IMR-90 (cell line): ENCODE results near the gene ZNF579. TPM values are rescaled to one million over a fixed set of nuclear protein-coding genes. Genes with fewer than 3 reads are reported as not detected.

Source experiments
- ATAC-seq: fragments of 200-7000 bp; cut with Tn5 transposase; 2 replicates; pipeline ENCODE4 v1.9.1; 2020; ENCODE audit warnings: low read depth, mild to moderate bottlenecking, moderate library complexity
- BruUV-seq: library from RNA; stranded (reverse); fragments of 400-500 nt; replicated peaks from 2 replicates; lab custom pipeline; 2021; lab: Mats Ljungman, UMichigan
- CTCF ChIA-PET: fragments of 300-600 bp; formaldehyde crosslinking; extraction: SDS; loops from one replicate; lab custom pipeline; 2021; ENCODE audit warnings: antibody characterized with exemption; lab: Yijun Ruan, JAX
- POLR2A ChIA-PET: fragments of 300-600 bp; sonication (Branson Sonifier 250); formaldehyde crosslinking; loops from one replicate; lab custom pipeline; 2022; ENCODE audit warnings: antibody characterized with exemption; ENCODE audit not compliant: unreplicated experiment; lab: Charles Lee
- DNase-seq: peaks from one replicate; pipeline ENCODE4 v3.0.0; 2013
- H2AFZ ChIP-seq: replicated peaks from 2 replicates; pipeline ENCODE3; 2013; ENCODE audit warnings: low read length, mild to moderate bottlenecking; ENCODE audit not compliant: poor library complexity
- H2AK5ac ChIP-seq: 2 replicates; pipeline ENCODE4 v1.6.1; 2013; ENCODE audit warnings: low read depth, low read length, inconsistent platforms
- H2AK9ac ChIP-seq: replicated peaks from 2 replicates; pipeline ENCODE3; 2013; ENCODE audit warnings: mild to moderate bottlenecking, low read depth, low read length, moderate library complexity; ENCODE audit not compliant: poor library complexity
- H2BK120ac ChIP-seq: 2 replicates; pipeline ENCODE4 v1.6.1; 2013; ENCODE audit warnings: low read depth, low read length, inconsistent platforms
- H2BK15ac ChIP-seq: 3 replicates; pipeline ENCODE4 v1.6.1; 2013; ENCODE audit warnings: low read depth, low read length, inconsistent platforms
- H2BK20ac ChIP-seq: 2 replicates; pipeline ENCODE4 v1.6.1; 2013; ENCODE audit warnings: low read depth, mild to moderate bottlenecking, inconsistent platforms, low read length, moderate library complexity
- H2BK5ac ChIP-seq: 2 replicates; pipeline ENCODE4 v1.6.1; 2013; ENCODE audit warnings: mild to moderate bottlenecking, low read depth, low read length, inconsistent platforms; ENCODE audit not compliant: poor library complexity, severe bottlenecking
- H3K14ac ChIP-seq: replicated peaks from 2 replicates; pipeline ENCODE4 v1.6.1; 2013; ENCODE audit warnings: low read depth, low read length, inconsistent platforms
- H3K18ac ChIP-seq: 2 replicates; pipeline ENCODE4 v1.6.1; 2013; ENCODE audit warnings: low read depth, low read length, control low read depth
- H3K23ac ChIP-seq: 2 replicates; pipeline ENCODE4 v1.6.1; 2013; ENCODE audit warnings: low read depth, low read length, inconsistent platforms
- H3K27ac ChIP-seq: 2 replicates; pipeline ENCODE4 v1.5.1; 2013; ENCODE audit warnings: mild to moderate bottlenecking, control low read depth, low read length; ENCODE audit not compliant: insufficient read depth
- H3K27me3 ChIP-seq: 2 replicates; pipeline ENCODE4 v1.6.1; 2013; ENCODE audit warnings: low read length; ENCODE audit not compliant: control insufficient read depth, insufficient read depth
- H3K36me3 ChIP-seq: 2 replicates; pipeline ENCODE4 v1.6.1; 2013; ENCODE audit warnings: low read length, mixed read lengths; ENCODE audit not compliant: control insufficient read depth, insufficient read depth
- H3K4ac ChIP-seq: 2 replicates; pipeline ENCODE4 v1.6.1; 2013; ENCODE audit warnings: low read depth, low read length, inconsistent platforms
- H3K4me1 ChIP-seq: 2 replicates; pipeline ENCODE4 v1.6.1; 2013; ENCODE audit warnings: low read length, mixed read lengths; ENCODE audit not compliant: control insufficient read depth, insufficient read depth
- H3K4me2 ChIP-seq: 2 replicates; pipeline ENCODE4 v1.6.1; 2013; ENCODE audit warnings: low read depth, mild to moderate bottlenecking, control low read depth, low read length, moderate library complexity
- H3K4me3 ChIP-seq: 2 replicates; pipeline ENCODE4 v1.5.1; 2013; ENCODE audit warnings: low read depth, mild to moderate bottlenecking, control low read depth, low read length, moderate library complexity; ENCODE audit not compliant: insufficient read depth
- H3K56ac ChIP-seq: 2 replicates; pipeline ENCODE4 v1.6.1; 2013; ENCODE audit warnings: low read length, inconsistent platforms; ENCODE audit not compliant: insufficient read depth; ENCODE audit errors: extremely low read depth
- H3K79me1 ChIP-seq, 2 experiments: 2 replicates each; pipeline ENCODE4 v1.6.1; 2013; ENCODE audit warnings: low read length in 2 of 2, inconsistent platforms in 1 of 2, low read depth in 1 of 2
- H3K9ac ChIP-seq: 2 replicates; pipeline ENCODE4 v1.6.1; 2013; ENCODE audit warnings: low read depth, low read length, control low read depth
- H3K9me1 ChIP-seq: 2 replicates; pipeline ENCODE4 v1.6.1; 2013; ENCODE audit warnings: low read length, inconsistent platforms; ENCODE audit not compliant: insufficient read depth
- H3K9me3 ChIP-seq: 2 replicates; pipeline ENCODE4 v1.6.1; 2013; ENCODE audit warnings: low read length; ENCODE audit not compliant: control insufficient read depth, insufficient read depth
- H4K20me1 ChIP-seq: 2 replicates; pipeline ENCODE4 v1.6.1; 2013; ENCODE audit warnings: low read length, inconsistent platforms; ENCODE audit not compliant: insufficient read depth
- H4K5ac ChIP-seq: 2 replicates; pipeline ENCODE4 v1.6.1; 2013; ENCODE audit warnings: mild to moderate bottlenecking, low read depth, low read length, control low read depth
- H4K8ac ChIP-seq, 2 experiments: 2 replicates each; pipeline ENCODE4 v1.6.1; 2013; ENCODE audit warnings: low read depth in 2 of 2, low read length in 2 of 2, control low read depth in 1 of 2, inconsistent platforms in 1 of 2
- H4K91ac ChIP-seq: 2 replicates; pipeline ENCODE4 v1.6.1; 2013; ENCODE audit warnings: low read depth, low read length, inconsistent platforms; ENCODE audit not compliant: insufficient read depth
- CEBPB ChIP-seq: IDR thresholded peaks from 2 replicates; pipeline ENCODE4 v1.6.1; 2012; ENCODE audit warnings: low read depth, low read length, improper control_type of control experiment
- MXI1 ChIP-seq: IDR thresholded peaks from 2 replicates; pipeline ENCODE4 v1.6.1; 2012; ENCODE audit warnings: low read depth, mild to moderate bottlenecking, low read length, moderate library complexity, borderline replicate concordance
- NFE2L2 ChIP-seq: fragments of 150-350 bp; IDR thresholded peaks from 2 replicates; pipeline ENCODE4 v1.6.1; 2016; ENCODE audit warnings: low read depth, mild to moderate bottlenecking, low read length
- WGBS, 2 experiments: methylation state at CpG; one replicate each; pipeline versions ENCODE4 v1.1.5 to v1.1.7; 2013; ENCODE audit warnings: missing lambda C conversion rate in 2 of 2; ENCODE audit not compliant: insufficient read length in 1 of 2; ENCODE audit errors: extremely low coverage in 2 of 2; 5-methylcytosine and 5-hydroxymethylcytosine counted together
- dilution Hi-C: fragments of 300-500 bp; cut with HindIII; formaldehyde crosslinking; loops from one replicate; pipeline ENCODE4 v1.14.3; 2018; ENCODE audit warnings: low sequenced_read_pairs; ENCODE audit not compliant: unreplicated experiment
- in situ Hi-C: fragments of 300-500 bp; cut with MboI; formaldehyde crosslinking; loops from 3 replicates; pipeline ENCODE4 v1.14.3; 2019; ENCODE audit warnings: low sequenced_read_pairs, inconsistent platforms, mixed read lengths
- intact Hi-C: fragments of 100-400 bp; cut with micrococcal nuclease; formaldehyde crosslinking; loops from 2 replicates; pipeline ENCODE4 v1.10.0; 2022
- polyA plus RNA-seq, 3 experiments: library from polyadenylated mRNA; depleted of rRNA; stranded (reverse); fragments of >200 nt; gene quantifications; 2 replicates each; pipeline ENCODE4 v1.2.3, GENCODE V29; 2012; ENCODE audit warnings: low replicate concordance in 1 of 3
- total RNA-seq: library from RNA; depleted of rRNA; stranded (reverse); fragments of >200 nt; gene quantifications from 2 replicates; pipeline ENCODE4 v1.2.3, GENCODE V29; 2012

The ZNF579 gene
- total and polyA plus RNA-seq, 2 of the 4 experiments (the other 2 are of a cell fraction): 0.54 to 9.0 TPM

- BruUV-seq: no TSS peak
- ATAC-seq (peak; percentile 40), DNase-seq (peak; percentile 61)
- H4K5ac ChIP-seq: no peak overlapping the region
- ChIA-PET POLR2A (no interaction called here), CTCF (interaction anchor here (0.6 to 2.4 kb wide), 5 partner anchors 12 to 116 kb away, joined by 4 to 11 read pairs (median 4); partner anchors contain the start of gene ZNF865)
- no peak overlapping the region for H4K8ac ChIP-seq
- peaks cover 15 to 48% of the 10 kb centered on the region in 2 experiments for H3K79me1 ChIP-seq
- peak overlapping the region; percentile 14; the same call in 1 of the 2 replicates for H3K27ac ChIP-seq
- no peak overlapping the region for H3K18ac ChIP-seq
- no peak overlapping the region for H2BK15ac ChIP-seq
- H2BK20ac ChIP-seq: no peak overlapping the region
- no peak overlapping the region for H3K4ac ChIP-seq
- TF ChIP-seq MXI1 (no peak), NFE2L2 (no peak), CEBPB (peak; percentile 81)
- peaks cover 39% of the 10 kb centered on the region for H3K36me3 ChIP-seq
- H4K91ac ChIP-seq: no peak overlapping the region
- dilution Hi-C loops (no loop called here), intact Hi-C loops (no loop called here), in situ Hi-C loops (no loop called here)
- H3K4me3 ChIP-seq: no peak overlapping the region
- H3K23ac ChIP-seq: no peak overlapping the region
- no peak overlapping the region for H3K9ac ChIP-seq
- peaks cover 15% of the 10 kb centered on the region; the same call in 1 of the 2 replicates for H3K9me1 ChIP-seq
- WGBS, 2 experiments: 67% methylated on average over 1 of the region's 3 CpGs; no CpG with 5 or more reads in 1 of the 2 experiments
- peaks cover 13% of the 10 kb centered on the region for H3K4me1 ChIP-seq
- no peak overlapping the region for H3K56ac ChIP-seq
- no peak overlapping the region for H2AFZ ChIP-seq
- H3K27me3 ChIP-seq: no peaks in the 10 kb centered on the region
- no peak overlapping the region for H3K14ac ChIP-seq
- H4K20me1 ChIP-seq: peaks cover 17% of the 10 kb centered on the region; the same call in 1 of the 2 replicates
- H2BK120ac ChIP-seq: no peak overlapping the region
- no peak overlapping the region for H2BK5ac ChIP-seq
- H3K4me2 ChIP-seq: peak overlapping the region; percentile 57; the same call in 1 of the 2 replicates
- H3K9me3 ChIP-seq: no peaks in the 10 kb centered on the region
- H2AK5ac ChIP-seq: no peak overlapping the region
- H2AK9ac ChIP-seq: no peak overlapping the region
Observed at GRCh38 chr19:55619286-55619685, 38.6 kb upstream of the ZNF579 start.
